ENCODE measurements around the gene USP6NL. TPM values are rescaled to one million over a fixed set of nuclear protein-coding genes. Genes with fewer than 3 reads are reported as not detected.

USP6NL gene
- total RNA-seq, 1 experiment from 2014 or later, result 24.6 TPM

DNA sequence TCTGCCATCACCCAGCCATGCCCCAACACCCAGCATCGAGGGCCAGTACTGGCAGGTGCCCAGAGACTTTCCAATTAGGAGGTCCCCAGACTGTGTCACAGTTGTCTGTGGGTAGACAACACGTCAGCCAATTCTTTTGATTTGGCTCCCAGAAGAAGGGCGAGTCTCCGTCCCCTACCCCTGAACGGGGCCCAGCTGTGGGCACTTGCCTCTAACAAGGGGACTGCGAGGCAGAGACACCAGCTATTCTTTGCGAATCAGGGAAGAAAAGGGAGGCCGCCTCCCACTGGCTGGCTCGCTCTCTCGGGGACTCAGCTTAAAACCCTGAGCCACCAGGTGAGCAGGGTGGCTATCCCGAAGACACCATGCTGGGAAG is 167.3 kb downstream of the USP6NL start:
- ChIA-PET RAD21 (ENCODE audit: low non-redundant PET in 1 of 2, low total read pairs in 2 of 2, uncharacterized antibody in 2 of 2, unreplicated experiment in 2 of 2) (no interaction called here), POLR2A (no interaction called here), CTCF (no interaction called here)
- Histone ChIP-seq H3K4me2 (ENCODE audit: low read length) (no peak overlapping the region), H2AFZ (ENCODE audit: low read depth, low read length, poor library complexity, severe bottlenecking) (no peak overlapping the region), H4K20me1 (ENCODE audit: insufficient read depth) (no peaks in the 10 kb centered on the region), H3K4me3 (replicated peaks in 1 of 2; ENCODE audit: low read depth in 1 of 2, low read length in 2 of 2) (no peak overlapping the region), H3K9ac (ENCODE audit: low read length) (no peak overlapping the region), H3K4me1 (ENCODE audit: control insufficient read depth in 1 of 2, insufficient read depth in 2 of 2, low read length in 2 of 2) (no peaks in the 10 kb centered on the region), H3K9me2 (ENCODE audit: insufficient read depth) (no peaks in the 10 kb centered on the region), H3K9me3 (ENCODE audit: control insufficient read depth in 1 of 2, insufficient read depth in 1 of 2, low read depth in 1 of 2, low read length in 2 of 2) (no peaks in the 10 kb centered on the region), H3K27ac (ENCODE audit: low read depth, low read length) (no peak overlapping the region), H3K27me3 (ENCODE audit: insufficient read depth, low read length) (peaks cover 15% of the 10 kb centered on the region; the same call in 1 of the 2 replicates), H3K79me2 (ENCODE audit: insufficient read depth, low read length) (no peaks in the 10 kb centered on the region), H3K36me3 (ENCODE audit: control insufficient read depth in 1 of 2, insufficient read depth in 2 of 2, low read length in 2 of 2) (no peaks in the 10 kb centered on the region)
- no TSS peak for BruUV-seq (replicated peaks)
- intact Hi-C loops (cut with micrococcal nuclease), result no loop called here
- ATAC-seq, result no peak
- no peak for DNase-seq (ENCODE audit: low read depth, low spot score)
- TF ChIP-seq CBX3 (IDR thresholded peaks at IDR 0.05; ENCODE audit: low read depth), result no peak
- TF ChIP-seq EZH2phosphoT487 (IDR thresholded peaks at IDR 0.05; ENCODE audit: borderline replicate concordance), result no peak
- TF ChIP-seq, protein P1, sequence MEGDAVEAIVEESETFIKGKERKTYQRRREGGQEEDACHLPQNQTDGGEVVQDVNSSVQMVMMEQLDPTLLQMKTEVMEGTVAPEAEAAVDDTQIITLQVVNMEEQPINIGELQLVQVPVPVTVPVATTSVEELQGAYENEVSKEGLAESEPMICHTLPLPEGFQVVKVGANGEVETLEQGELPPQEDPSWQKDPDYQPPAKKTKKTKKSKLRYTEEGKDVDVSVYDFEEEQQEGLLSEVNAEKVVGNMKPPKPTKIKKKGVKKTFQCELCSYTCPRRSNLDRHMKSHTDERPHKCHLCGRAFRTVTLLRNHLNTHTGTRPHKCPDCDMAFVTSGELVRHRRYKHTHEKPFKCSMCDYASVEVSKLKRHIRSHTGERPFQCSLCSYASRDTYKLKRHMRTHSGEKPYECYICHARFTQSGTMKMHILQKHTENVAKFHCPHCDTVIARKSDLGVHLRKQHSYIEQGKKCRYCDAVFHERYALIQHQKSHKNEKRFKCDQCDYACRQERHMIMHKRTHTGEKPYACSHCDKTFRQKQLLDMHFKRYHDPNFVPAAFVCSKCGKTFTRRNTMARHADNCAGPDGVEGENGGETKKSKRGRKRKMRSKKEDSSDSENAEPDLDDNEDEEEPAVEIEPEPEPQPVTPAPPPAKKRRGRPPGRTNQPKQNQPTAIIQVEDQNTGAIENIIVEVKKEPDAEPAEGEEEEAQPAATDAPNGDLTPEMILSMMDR (IDR thresholded peaks at IDR 0.05 in 2 of 3, conservative IDR thresholded peaks at IDR 0.05 in 1 of 3; ENCODE audit: borderline replicate concordance in 1 of 3, insufficient read depth in 1 of 3, low read depth in 2 of 3, low read length in 2 of 3), result no peak
- no peak for TF ChIP-seq CEBPB (IDR thresholded peaks at IDR 0.05; ENCODE audit: low read depth)
- no peak for TF ChIP-seq ZNF274 (IDR thresholded peaks at IDR 0.05; ENCODE audit: low read depth, low read length)
- no peak for TF ChIP-seq POLR2A (IDR thresholded peaks at IDR 0.05; ENCODE audit: borderline replicate concordance, extremely low read depth, insufficient read depth, insufficient read length)
- no peak for TF ChIP-seq SIN3A (IDR thresholded peaks at IDR 0.05; ENCODE audit: low read depth)
- TF ChIP-seq, protein P2, sequence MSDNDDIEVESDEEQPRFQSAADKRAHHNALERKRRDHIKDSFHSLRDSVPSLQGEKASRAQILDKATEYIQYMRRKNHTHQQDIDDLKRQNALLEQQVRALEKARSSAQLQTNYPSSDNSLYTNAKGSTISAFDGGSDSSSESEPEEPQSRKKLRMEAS (IDR thresholded peaks at IDR 0.05), result no peak
